ENCODE data around the gene AHI1.

- TF ChIP-seq CTCF (IDR thresholded peaks at IDR 0.05; ENCODE audit: low read length) (no peak), EZH2phosphoT487 (IDR thresholded peaks at IDR 0.05; ENCODE audit: low read length) (no peak)
Measured at GRCh38 chr6:135256866-135257265, 240.7 kb downstream of the AHI1 start.
